DOHH2 (cell line): ENCODE results near the gene GALNT9.

Source experiments
- CTCF ChIP-seq: fragments of 200-600 bp; sonication (generic); IDR thresholded peaks from one replicate; pipeline ENCODE4 v1.5.1; 2014; ENCODE audit warnings: antibody characterized with exemption, mild to moderate bottlenecking, low read depth, low read length; ENCODE audit not compliant: poor library complexity, severe bottlenecking
- EZH2phosphoT487 ChIP-seq: fragments of 200-600 bp; sonication (generic); IDR thresholded peaks from 2 replicates; pipeline ENCODE4 v1.6.1; 2017; ENCODE audit warnings: borderline replicate concordance, mild to moderate bottlenecking, antibody characterized with exemption, low read length, moderate library complexity, mixed read lengths

GRCh38 chr12:132318618-132319033, 10.8 kb downstream of the GALNT9 start:
- TF ChIP-seq CTCF = no peak
- no peak for TF ChIP-seq EZH2phosphoT487
